Natural killer cell (primary cell): ENCODE measurements around the gene MBNL1. TPM values are rescaled to one million over a fixed set of nuclear protein-coding genes. Genes with fewer than 3 reads are reported as not detected.

Source experiments
- ATAC-seq, 3 donors: fragments of 150-1000 bp in 2 of 3; fragments of 200-7000 bp in 1 of 3; cut with Tn5 transposase; 1 replicate in 1 of 3; 2 replicates in 2 of 3; pipeline ENCODE4 v1.10.0; 2021; ENCODE audit warnings: mild to moderate bottlenecking in 2 of 3, moderate library complexity in 2 of 3
- DNase-seq, 2 donors: peaks; one replicate each; pipeline versions ENCODE4 v3.0.0 to v3.0.0-alpha.2; 2013 to 2021; ENCODE audit warnings: mixed read lengths in 1 of 2
- H3K27ac ChIP-seq: one replicate; pipeline ENCODE4 v1.5.1; 2013; ENCODE audit warnings: mild to moderate bottlenecking, low read length
- H3K27me3 ChIP-seq: one replicate; pipeline ENCODE4 v1.6.1; 2013; ENCODE audit warnings: low read length; ENCODE audit not compliant: control insufficient read depth, insufficient read depth
- H3K36me3 ChIP-seq: one replicate; pipeline ENCODE4 v1.6.1; 2013; ENCODE audit warnings: low read length; ENCODE audit not compliant: control insufficient read depth, insufficient read depth
- H3K4me1 ChIP-seq: one replicate; pipeline ENCODE4 v1.6.1; 2013; ENCODE audit warnings: low read length; ENCODE audit not compliant: control insufficient read depth, insufficient read depth
- H3K4me3 ChIP-seq: one replicate; pipeline ENCODE4 v1.5.1; 2013; ENCODE audit warnings: low read length
- H3K9me3 ChIP-seq: one replicate; pipeline ENCODE4 v1.6.1; 2013; ENCODE audit warnings: low read length; ENCODE audit not compliant: control insufficient read depth, insufficient read depth
- H3K27ac Mint-ChIP-seq, 2 donors: one replicate each; pipeline ENCODE4 v1.8.0; 2022; ENCODE audit warnings: mild to moderate bottlenecking in 2 of 2, mixed read lengths in 2 of 2, moderate library complexity in 1 of 2
- H3K27me3 Mint-ChIP-seq, 2 donors: one replicate each; pipeline ENCODE4 v1.8.0; 2022; ENCODE audit warnings: low read depth in 2 of 2, mixed read lengths in 2 of 2
- H3K36me3 Mint-ChIP-seq: one replicate; pipeline ENCODE4 v1.8.0; 2022; ENCODE audit warnings: mixed read lengths
- H3K4me1 Mint-ChIP-seq, 2 donors: one replicate each; pipeline ENCODE4 v1.8.0; 2022; ENCODE audit warnings: mixed read lengths in 2 of 2
- H3K4me3 Mint-ChIP-seq: one replicate; pipeline ENCODE4 v1.8.0; 2022; ENCODE audit warnings: mild to moderate bottlenecking, moderate library complexity, mixed read lengths
- H3K9me3 Mint-ChIP-seq, 2 donors: one replicate each; pipeline ENCODE4 v1.8.0; 2022; ENCODE audit warnings: mixed read lengths in 2 of 2
- WGBS: methylation state at CpG from one replicate; pipeline ENCODE4 v1.1.7; 2013; ENCODE audit warnings: missing lambda C conversion rate; ENCODE audit not compliant: insufficient coverage; 5-methylcytosine and 5-hydroxymethylcytosine counted together
- intact Hi-C: fragments of 100-400 bp; cut with micrococcal nuclease; formaldehyde crosslinking; loops from one replicate; pipeline ENCODE4 v1.14.2; 2022
- total RNA-seq, 4 donors: library from RNA; stranded (reverse); fragments of 120-200 nt in 1 of 4; gene quantifications; one replicate each; pipeline versions ENCODE4 v1.2.3 to v1.2.4, GENCODE V29; 2013 to 2022
- TF ChIP-seq, protein P1 (sequence below): fragments of 200-600 bp; IDR thresholded peaks from one replicate; pipeline ENCODE4 v1.8.0; 2022; ENCODE audit warnings: antibody characterized with exemption

The MBNL1 gene
- total RNA-seq, 3 donors from 2014 or later (not counting 1 experiment from before 2014, with no cell fraction given): 600 to 704 (median 607) TPM

DNA sequence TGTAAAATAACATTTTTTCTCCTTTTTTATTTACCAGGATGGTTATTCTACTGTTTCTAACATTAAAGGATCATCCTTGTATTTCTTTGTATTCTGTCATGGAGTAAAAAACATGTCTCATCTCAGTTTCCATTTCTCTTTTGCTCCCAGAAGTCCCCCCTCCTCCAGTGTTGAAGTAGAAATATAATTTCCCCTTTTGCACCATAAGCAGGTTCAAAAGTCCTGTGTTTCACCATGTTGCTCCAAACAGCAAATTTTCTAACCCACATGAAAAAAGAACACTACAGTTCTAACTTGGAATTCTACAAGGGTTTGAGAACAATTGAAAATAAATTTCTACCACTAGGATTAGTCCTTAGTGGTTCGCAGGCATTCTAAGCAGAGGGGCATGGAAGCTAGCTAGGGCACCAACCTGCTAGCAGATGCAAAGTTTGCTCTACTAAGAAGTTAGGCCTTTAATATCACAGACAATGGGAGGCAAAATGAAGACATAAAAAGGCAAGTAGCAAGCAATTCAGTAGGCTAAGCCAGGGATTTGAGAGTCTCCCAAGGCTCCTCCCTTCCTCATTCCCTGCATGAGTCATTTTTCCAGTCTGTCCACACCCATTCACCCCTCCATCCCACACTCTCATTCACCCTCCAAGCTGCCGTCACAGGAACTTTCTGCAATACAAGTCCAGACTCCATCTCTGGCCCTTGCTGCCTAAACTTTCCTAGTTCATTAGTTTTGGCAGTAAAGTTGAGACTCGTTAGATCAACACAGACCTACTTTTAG is 2.3 kb upstream of the MBNL1 start:
- Mint-ChIP-seq H3K4me3 (no peak overlapping the region), H3K36me3 (no peaks in the 10 kb centered on the region), H3K27ac (peak overlapping the region; percentile 81 to 84), H3K27me3 (no peaks in the 10 kb centered on the region), H3K9me3 (no peaks in the 10 kb centered on the region), H3K4me1 (peaks cover 52 to 66% of the 10 kb centered on the region in 2 donors)
- no peaks in the 10 kb centered on the region for H3K9me3 ChIP-seq
- H3K36me3 ChIP-seq: peaks cover 13% of the 10 kb centered on the region
- TF ChIP-seq, protein P1, sequence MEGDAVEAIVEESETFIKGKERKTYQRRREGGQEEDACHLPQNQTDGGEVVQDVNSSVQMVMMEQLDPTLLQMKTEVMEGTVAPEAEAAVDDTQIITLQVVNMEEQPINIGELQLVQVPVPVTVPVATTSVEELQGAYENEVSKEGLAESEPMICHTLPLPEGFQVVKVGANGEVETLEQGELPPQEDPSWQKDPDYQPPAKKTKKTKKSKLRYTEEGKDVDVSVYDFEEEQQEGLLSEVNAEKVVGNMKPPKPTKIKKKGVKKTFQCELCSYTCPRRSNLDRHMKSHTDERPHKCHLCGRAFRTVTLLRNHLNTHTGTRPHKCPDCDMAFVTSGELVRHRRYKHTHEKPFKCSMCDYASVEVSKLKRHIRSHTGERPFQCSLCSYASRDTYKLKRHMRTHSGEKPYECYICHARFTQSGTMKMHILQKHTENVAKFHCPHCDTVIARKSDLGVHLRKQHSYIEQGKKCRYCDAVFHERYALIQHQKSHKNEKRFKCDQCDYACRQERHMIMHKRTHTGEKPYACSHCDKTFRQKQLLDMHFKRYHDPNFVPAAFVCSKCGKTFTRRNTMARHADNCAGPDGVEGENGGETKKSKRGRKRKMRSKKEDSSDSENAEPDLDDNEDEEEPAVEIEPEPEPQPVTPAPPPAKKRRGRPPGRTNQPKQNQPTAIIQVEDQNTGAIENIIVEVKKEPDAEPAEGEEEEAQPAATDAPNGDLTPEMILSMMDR: no peak
- H3K4me1 ChIP-seq: peaks cover 26% of the 10 kb centered on the region
- H3K27me3 ChIP-seq: no peaks in the 10 kb centered on the region
- no peak for ATAC-seq
- intact Hi-C loops: no loop called here
- 86% methylated on average over 3 of the region's 3 CpGs for WGBS
- no peak overlapping the region for H3K27ac ChIP-seq
- DNase-seq: no peak
- H3K4me3 ChIP-seq: no peak overlapping the region

DNA sequence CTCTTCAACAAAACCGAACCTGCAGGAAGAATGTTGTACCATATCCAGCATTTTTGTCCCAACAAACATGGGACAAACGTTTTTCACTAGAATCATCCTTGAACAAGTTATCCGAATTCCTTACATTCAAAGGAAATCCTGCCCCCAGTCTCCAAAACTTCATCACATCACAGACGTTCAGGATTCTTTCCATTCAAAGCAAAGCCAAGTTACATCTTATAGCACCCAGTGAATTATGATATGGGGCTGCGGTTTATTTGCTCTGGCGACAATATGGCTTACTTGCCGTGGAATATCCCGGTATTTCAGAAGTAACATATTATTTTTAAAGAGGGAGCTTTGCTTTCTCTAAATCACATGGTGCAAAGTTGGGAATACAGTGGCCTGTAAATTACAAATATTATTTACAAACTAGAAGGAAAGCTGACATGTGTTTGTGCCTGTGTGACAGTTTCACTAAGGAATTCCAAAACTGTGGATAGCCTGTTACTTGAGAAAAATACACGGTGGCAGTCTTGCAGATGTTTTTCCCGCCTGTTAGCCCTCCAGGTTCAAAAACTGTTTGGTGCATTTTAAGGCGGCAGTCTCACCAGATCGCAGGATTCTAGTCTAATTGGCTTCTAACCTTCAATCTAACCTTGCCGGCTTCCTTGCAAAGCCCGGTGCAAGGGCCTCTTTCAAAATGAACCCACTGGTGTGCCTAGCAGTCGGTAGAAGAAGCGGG is 736 bp upstream of the MBNL1 start:
- peak overlapping the region; percentile 93 for H3K4me3 ChIP-seq
- DNase-seq (no peak), ATAC-seq (no peak)
- H3K4me1 ChIP-seq: peaks cover 24% of the 10 kb centered on the region
- peak overlapping the region; percentile 93 for H3K27ac ChIP-seq
- 7% methylated on average over 12 of the region's 16 CpGs for WGBS
- Mint-ChIP-seq H3K27me3 (no peaks in the 10 kb centered on the region), H3K4me3 (peak overlapping the region; percentile 97), H3K36me3 (no peaks in the 10 kb centered on the region), H3K27ac (peak overlapping the region; percentile 81 to 84), H3K4me1 (peaks cover 57 to 73% of the 10 kb centered on the region in 2 donors), H3K9me3 (no peaks in the 10 kb centered on the region)
- H3K36me3 ChIP-seq: peaks cover 2% of the 10 kb centered on the region
- H3K9me3 ChIP-seq: no peaks in the 10 kb centered on the region
- TF ChIP-seq, protein P1: no peak
- intact Hi-C loops: loop anchor here (2.0 kb wide), 2 partner anchors 31 to 69 kb away; no protein-coding TSS in a partner anchor
- H3K27me3 ChIP-seq: no peaks in the 10 kb centered on the region

DNA sequence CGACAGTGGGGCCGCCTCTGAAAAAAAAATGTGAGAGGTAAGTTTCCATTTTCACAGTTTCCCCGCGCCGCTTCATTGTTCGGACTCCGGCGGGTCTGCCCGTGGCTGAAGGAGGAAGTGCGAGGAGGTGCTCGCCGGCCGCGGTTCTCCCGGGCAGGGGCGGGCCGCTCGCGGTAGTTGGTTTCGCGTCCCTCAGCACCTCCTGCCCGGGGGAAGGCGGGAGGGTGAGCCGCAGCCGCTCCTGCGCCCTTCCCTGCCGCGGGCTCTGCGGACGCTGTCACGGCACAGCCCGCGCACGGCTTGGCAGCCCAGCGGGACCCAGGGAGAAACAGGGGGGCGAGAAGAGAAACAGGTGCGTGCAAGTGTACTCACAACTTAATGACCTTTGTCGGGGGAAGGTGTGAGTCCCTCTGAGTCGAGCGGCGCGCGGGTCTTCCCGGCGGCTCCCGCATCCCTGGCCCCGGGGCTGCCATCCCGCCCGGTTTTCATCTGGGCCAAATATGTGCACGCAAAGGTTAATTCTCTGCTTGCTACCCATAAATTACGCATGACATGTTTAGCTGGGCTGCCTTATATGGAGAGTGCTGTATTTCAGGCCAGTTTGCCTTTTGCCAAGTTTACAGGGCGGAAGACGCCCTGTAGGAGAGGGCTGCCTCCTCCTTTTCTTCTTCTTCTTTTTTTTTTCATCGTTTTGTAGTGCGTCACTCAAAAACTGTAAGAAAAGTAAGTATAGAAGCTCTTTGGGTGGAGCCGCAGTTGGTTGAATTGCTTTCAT is 514 bp downstream of the MBNL1 start:
- TF ChIP-seq, protein P1: no peak
- Mint-ChIP-seq H3K4me3 (peak overlapping the region; percentile 97), H3K36me3 (no peaks in the 10 kb centered on the region), H3K27me3 (no peaks in the 10 kb centered on the region), H3K4me1 (peaks cover 62 to 76% of the 10 kb centered on the region in 2 donors), H3K27ac (peak overlapping the region; percentile 81 to 84), H3K9me3 (no peaks in the 10 kb centered on the region)
- peak overlapping the region; percentile 93 for H3K4me3 ChIP-seq
- under 1% methylated on average over 54 of the region's 56 CpGs for WGBS
- H3K4me1 ChIP-seq: peaks cover 20% of the 10 kb centered on the region
- peak in 1 of 2 donors; percentile 88 for DNase-seq
- H3K27ac ChIP-seq: peak overlapping the region; percentile 93
- H3K36me3 ChIP-seq: no peaks in the 10 kb centered on the region
- H3K27me3 ChIP-seq: no peaks in the 10 kb centered on the region
- no peaks in the 10 kb centered on the region for H3K9me3 ChIP-seq
- intact Hi-C loops: loop anchor here (1.0 to 2.0 kb wide), 3 partner anchors 11 to 70 kb away; no protein-coding TSS in a partner anchor
- peak; percentile 55 to 69 (median 60) for ATAC-seq
